Smooth muscle cell (in vitro differentiated cells): ENCODE measurements around the gene PPP5C. TPM values are rescaled to one million over a fixed set of nuclear protein-coding genes. Genes with fewer than 3 reads are reported as not detected.

ENCODE experiments used
- DNase-seq: peaks from one replicate; lab custom pipeline; 2025; ENCODE audit not compliant: unreplicated experiment; lab: John Stamatoyannopoulos, UW
- H2AFZ ChIP-seq: fragments of 200-600 bp; sonication (generic); 2 replicates; pipeline ENCODE4 v1.6.0; 2016; ENCODE audit warnings: antibody characterized with exemption, low read depth, mild to moderate bottlenecking
- H3F3A ChIP-seq: fragments of 200-600 bp; sonication (generic); 2 replicates; pipeline ENCODE4 v1.6.0; 2017; ENCODE audit warnings: antibody characterized with exemption, low read depth
- H3K27ac ChIP-seq: fragments of 200-600 bp; sonication (generic); 2 replicates; pipeline ENCODE4 v1.5.1; 2016; ENCODE audit warnings: low read depth, mild to moderate bottlenecking
- H3K27me3 ChIP-seq: fragments of 200-600 bp; sonication (generic); 2 replicates; pipeline ENCODE4 v1.6.1; 2016; ENCODE audit warnings: low read depth, mild to moderate bottlenecking
- H3K36me3 ChIP-seq: fragments of 200-600 bp; sonication (generic); 2 replicates; pipeline ENCODE4 v1.5.1; 2016; ENCODE audit warnings: low read depth
- H3K4me1 ChIP-seq: fragments of 200-600 bp; sonication (generic); 2 replicates; pipeline ENCODE4 v1.5.1; 2016; ENCODE audit warnings: low read depth
- H3K4me2 ChIP-seq: fragments of 200-600 bp; sonication (generic); 2 replicates; pipeline ENCODE4 v1.6.0; 2016; ENCODE audit warnings: mild to moderate bottlenecking
- H3K4me3 ChIP-seq: fragments of 200-600 bp; sonication (generic); 2 replicates; pipeline ENCODE4 v1.5.1; 2016; ENCODE audit warnings: mild to moderate bottlenecking
- H3K79me2 ChIP-seq: fragments of 200-600 bp; sonication (generic); 2 replicates; pipeline ENCODE4 v1.6.0; 2016; ENCODE audit warnings: low read depth, mild to moderate bottlenecking
- H3K9ac ChIP-seq: fragments of 200-600 bp; sonication (generic); 2 replicates; pipeline ENCODE4 v1.6.0; 2016; ENCODE audit warnings: low read depth
- H3K9me3 ChIP-seq: fragments of 200-600 bp; sonication (generic); replicated peaks from 2 replicates; pipeline ENCODE4 v1.5.1; 2016; ENCODE audit warnings: low read depth
- H4K20me1 ChIP-seq: fragments of 200-600 bp; sonication (generic); 2 replicates; pipeline ENCODE4 v1.6.0; 2016; ENCODE audit warnings: low read depth
- CTCF ChIP-seq: fragments of 200-600 bp; sonication (generic); IDR thresholded peaks from 2 replicates; pipeline ENCODE4 v1.5.1; 2017; ENCODE audit warnings: borderline replicate concordance, mild to moderate bottlenecking, antibody characterized with exemption; ENCODE audit not compliant: insufficient read depth, poor library complexity, severe bottlenecking
- WGBS: methylation state at CpG from one replicate; pipeline ENCODE4 v1.1.7; 2016; ENCODE audit warnings: low lambda C conversion rate; 5-methylcytosine and 5-hydroxymethylcytosine counted together
- polyA plus RNA-seq: library from polyadenylated mRNA; unstranded; fragments of >200 nt; fragmentation: Nextera tagmentation; extraction: Ambion mirVana; gene quantifications from 2 replicates; pipeline ENCODE4 v1.2.1, GENCODE V29; 2016
- total RNA-seq: library from RNA; depleted of rRNA; stranded (reverse); fragments of >200 nt; gene quantifications from 2 replicates; pipeline ENCODE4 v1.2.3, GENCODE V29; 2014

Gene PPP5C
- total and polyA plus RNA-seq, 2 experiments from 2014 or later: 44.9 to 57.7 TPM

GRCh38 chr19:46380690-46381089 lies 33.8 kb downstream of the PPP5C start:
- H3F3A ChIP-seq: peaks cover 7% of the 10 kb centered on the region
- H3K4me2 ChIP-seq: no peak overlapping the region
- H3K27me3 ChIP-seq: no peaks in the 10 kb centered on the region
- no peak for DNase-seq
- TF ChIP-seq CTCF: no peak
- H3K79me2 ChIP-seq: no peaks in the 10 kb centered on the region
- H3K9ac ChIP-seq: no peak overlapping the region
- H4K20me1 ChIP-seq: peaks cover 23% of the 10 kb centered on the region
- 94% methylated on average over 2 of the region's 2 CpGs for WGBS
- H3K4me1 ChIP-seq: peaks cover 2% of the 10 kb centered on the region
- no peaks in the 10 kb centered on the region for H3K9me3 ChIP-seq
- no peak overlapping the region for H3K4me3 ChIP-seq
- H3K27ac ChIP-seq: no peak overlapping the region
- H2AFZ ChIP-seq: no peak overlapping the region
- H3K36me3 ChIP-seq: peaks cover 6% of the 10 kb centered on the region

GRCh38 chr19:46381346-46381745 lies 34.5 kb downstream of the PPP5C start:
- TF ChIP-seq CTCF: no peak
- DNase-seq: no peak
- Histone ChIP-seq H4K20me1 (peaks cover 23% of the 10 kb centered on the region), H3K4me3 (no peak overlapping the region), H3K79me2 (no peaks in the 10 kb centered on the region), H3K9ac (no peak overlapping the region), H3K27me3 (no peaks in the 10 kb centered on the region), H3K4me2 (no peak overlapping the region), H3K27ac (no peak overlapping the region), H3F3A (peaks cover 7% of the 10 kb centered on the region), H3K9me3 (no peaks in the 10 kb centered on the region), H3K4me1 (peaks cover 2% of the 10 kb centered on the region), H2AFZ (no peak overlapping the region), H3K36me3 (peaks cover 6% of the 10 kb centered on the region)
- whole genome bisulfite sequencing: 93% methylated on average over 2 of the region's 2 CpGs

GRCh38 chr19:46381756-46382345 lies 35.0 kb downstream of the PPP5C start:
- H3K27me3 ChIP-seq: no peaks in the 10 kb centered on the region
- no peak overlapping the region for H3K4me2 ChIP-seq
- no peaks in the 10 kb centered on the region for H3K9me3 ChIP-seq
- no peak for DNase-seq
- no peak overlapping the region for H2AFZ ChIP-seq
- WGBS: 88% methylated on average over 15 of the region's 15 CpGs
- peaks cover 7% of the 10 kb centered on the region for H3F3A ChIP-seq
- no peak overlapping the region for H3K9ac ChIP-seq
- H3K36me3 ChIP-seq: peaks cover 6% of the 10 kb centered on the region
- no peak for TF ChIP-seq CTCF
- H3K27ac ChIP-seq: no peak overlapping the region
- peaks cover 2% of the 10 kb centered on the region for H3K4me1 ChIP-seq
- H3K79me2 ChIP-seq: no peaks in the 10 kb centered on the region
- H4K20me1 ChIP-seq: peaks cover 23% of the 10 kb centered on the region
- no peak overlapping the region for H3K4me3 ChIP-seq

- Histone ChIP-seq H3K9ac (no peak overlapping the region), H2AFZ (no peak overlapping the region), H3F3A (no peaks in the 10 kb centered on the region), H3K4me3 (no peak overlapping the region), H3K36me3 (peaks cover 6% of the 10 kb centered on the region), H3K4me2 (no peak overlapping the region), H3K79me2 (no peaks in the 10 kb centered on the region), H3K9me3 (no peaks in the 10 kb centered on the region), H3K27ac (no peak overlapping the region), H3K27me3 (no peaks in the 10 kb centered on the region), H4K20me1 (peaks cover 19% of the 10 kb centered on the region), H3K4me1 (peaks cover 2% of the 10 kb centered on the region)
- no peak for TF ChIP-seq CTCF
- DNase-seq: no peak
- WGBS: 98% methylated on average over 16 of the region's 23 CpGs
Measured at GRCh38 chr19:46383171-46383815, 36.4 kb downstream of the PPP5C start.
